ENCODE data around the gene CMBL. TPM values are rescaled to one million over a fixed set of nuclear protein-coding genes. Genes with fewer than 3 reads are reported as not detected.

The CMBL gene
- 21.1 to 22.5 TPM (median 21.6 TPM) in 5 replicates for total RNA-seq (2022; extraction: Qiagen RNA extraction)

DNA sequence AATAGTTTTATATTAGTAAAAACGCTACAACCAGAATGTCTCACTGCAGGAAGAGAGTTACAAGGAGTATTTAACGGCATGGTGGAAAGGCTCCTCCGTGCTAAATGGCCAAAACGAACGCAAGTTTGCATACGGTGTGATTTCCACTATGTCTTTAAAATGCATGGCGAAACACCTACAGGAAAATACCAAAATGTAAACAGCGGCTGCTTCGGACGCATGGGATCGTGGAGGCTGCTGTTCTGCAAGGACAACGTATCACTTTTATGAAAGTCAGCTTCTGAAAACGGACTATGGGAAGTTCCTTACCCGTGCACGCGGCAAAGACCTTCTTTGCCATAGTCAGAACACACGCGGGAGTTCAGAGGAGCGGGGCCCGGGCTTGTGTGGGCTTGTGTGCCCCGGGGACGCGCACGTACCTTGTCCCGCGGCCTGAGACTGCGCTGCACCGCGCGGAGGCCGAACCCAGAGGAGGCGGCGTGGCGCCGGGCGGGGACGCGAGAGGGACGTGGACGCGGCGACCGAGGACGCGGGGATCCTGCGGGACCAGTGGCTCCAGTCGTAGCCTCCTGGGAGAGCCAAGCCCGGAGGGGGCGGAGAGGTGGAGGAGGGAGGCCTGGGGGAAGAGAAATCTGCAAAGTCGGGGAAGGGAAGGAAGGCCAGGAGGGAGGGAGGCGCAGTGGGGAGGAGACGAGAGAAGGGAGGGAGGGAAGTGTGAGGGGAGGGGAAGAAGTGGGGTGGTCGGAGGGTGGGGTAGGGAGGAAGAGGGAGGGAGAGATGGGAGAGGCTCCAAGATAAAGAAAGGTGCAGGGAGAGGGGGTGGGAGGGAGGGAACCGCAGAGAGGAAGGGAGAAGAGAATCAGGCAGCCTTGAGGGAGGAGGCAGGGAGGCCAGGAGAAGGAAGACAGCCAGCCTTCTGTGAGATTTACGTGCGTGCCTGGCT is at the start of gene CMBL:
Gene CMBL, minus strand, starts transcription at position 697 of the 943 bp plus-strand sequence. CDS start 17,140 bp downstream, outside the sequence.

DNA sequence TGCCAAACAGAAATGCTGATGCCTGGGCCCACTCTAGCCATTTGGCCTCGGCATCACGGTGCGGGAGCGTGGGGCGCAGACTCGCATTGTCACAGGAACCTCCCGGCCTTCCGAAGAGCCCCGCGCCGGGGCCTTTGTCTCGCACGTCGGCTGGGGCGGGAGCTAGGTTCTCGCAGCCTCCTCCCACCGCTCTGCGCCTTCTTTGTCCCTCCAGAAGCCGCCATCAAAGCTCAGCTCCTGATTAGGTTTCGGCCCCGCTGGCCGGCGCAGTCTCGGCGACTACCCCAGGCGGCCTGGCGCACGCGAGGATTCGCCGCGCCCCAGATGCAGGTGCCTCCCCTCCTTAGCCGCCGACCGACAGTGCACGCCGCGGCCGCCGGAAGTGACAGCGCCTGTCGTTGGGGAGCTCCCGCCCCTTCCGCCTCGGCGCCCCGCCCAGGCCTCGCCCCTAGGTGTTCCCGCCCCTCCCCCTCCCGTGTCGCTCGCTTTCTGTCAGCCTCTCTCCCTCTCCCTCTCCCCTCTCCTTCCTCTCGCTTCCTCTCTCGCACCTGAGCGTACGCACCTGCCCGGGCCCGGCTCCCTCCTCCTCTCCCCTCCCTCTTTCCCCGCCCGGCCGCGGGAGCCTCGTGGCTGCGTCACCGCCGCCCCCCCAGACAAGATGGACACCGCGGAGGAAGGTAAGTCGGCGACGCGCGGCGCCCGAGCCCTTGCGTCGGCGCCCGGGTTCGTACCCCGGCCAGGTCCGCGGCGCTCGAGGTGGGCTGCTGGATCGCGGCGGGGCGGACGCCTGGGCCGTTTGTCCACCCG is 45.7 kb upstream of the CMBL start, which contains the start of gene MARCHF6:
Gene MARCHF6, plus strand, starts transcription at position 455 of the 807 bp plus-strand sequence. Its CDS starts 204 bp downstream, at position 659.

DNA sequence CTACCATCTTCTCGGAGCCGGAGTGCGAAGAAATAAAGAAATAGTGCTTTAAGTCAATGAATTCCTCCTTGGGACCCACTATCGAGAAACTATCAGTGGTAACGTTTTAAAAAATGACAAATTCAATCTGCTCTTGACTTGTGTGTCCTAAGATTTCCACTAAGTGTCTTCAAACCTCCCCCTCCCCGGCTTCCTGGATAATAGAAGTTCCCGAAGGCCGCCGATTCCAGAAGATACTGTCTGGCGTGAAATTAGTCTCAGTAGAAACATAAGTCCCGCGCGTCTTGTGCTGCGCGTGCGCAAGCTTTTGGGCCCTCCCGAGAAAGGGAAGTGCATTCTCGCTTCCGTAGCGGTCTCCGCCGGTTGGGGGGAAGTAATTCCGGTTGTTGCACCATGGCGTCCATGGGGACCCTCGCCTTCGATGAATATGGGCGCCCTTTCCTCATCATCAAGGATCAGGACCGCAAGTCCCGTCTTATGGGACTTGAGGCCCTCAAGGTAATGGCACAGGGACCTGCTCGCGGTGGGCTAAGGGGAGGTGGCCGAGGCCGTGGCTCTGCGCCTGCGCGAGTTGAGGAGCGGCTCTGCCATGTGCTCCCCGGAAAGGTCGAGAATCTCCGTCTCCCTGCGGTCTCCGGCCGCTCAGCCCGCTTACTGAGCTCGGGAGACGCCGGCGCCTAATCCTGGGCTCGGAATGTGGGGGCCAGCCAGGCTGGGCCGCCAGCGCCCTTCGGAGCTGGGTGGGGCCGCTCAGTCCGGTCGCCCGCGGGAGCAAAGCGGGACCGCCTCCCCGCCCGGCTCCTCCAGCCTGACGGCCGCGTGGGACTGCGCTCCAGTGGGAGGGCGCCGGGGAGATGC is 57.5 kb downstream of the CMBL start, which contains the start of gene CCT5:
Gene CCT5, plus strand, starts transcription at position 333 of the 858 bp plus-strand sequence. Its CDS starts 61 bp downstream, at position 394.

Other genes with a start within 250 kb of the CMBL start
- 9.7 to 12.8 TPM (median 10.7 TPM) in 5 replicates for gene ATPSCKMT, start 58.0 kb downstream of the CMBL start, total RNA-seq (2022; extraction: Qiagen RNA extraction)
- 472 to 707 TPM (median 500 TPM) in 5 replicates for gene CCT5, start 57.6 kb downstream of the CMBL start, total RNA-seq (2022; extraction: Qiagen RNA extraction)
- 46.3 to 81.6 TPM (median 68.9 TPM) in 5 replicates for gene MARCHF6, start 45.8 kb upstream of the CMBL start, total RNA-seq (2022; extraction: Qiagen RNA extraction)
- 1.1 to 2.9 TPM (median 2.6 TPM) in 5 replicates for gene ROPN1L, start 134.0 kb upstream of the CMBL start, total RNA-seq (2022; extraction: Qiagen RNA extraction)